ENCODE results near the gene CDCA4.

The CDCA4 gene

GRCh38 chr14:105007593-105008264, 13.2 kb downstream of the CDCA4 start:
- Histone ChIP-seq H3K27me3 (ENCODE audit: insufficient read depth, low read length) (no peaks in the 10 kb centered on the region), H3K4me1 (ENCODE audit: insufficient read depth, low read length, severe bottlenecking) (peaks cover 5% of the 10 kb centered on the region), H3K9me3 (ENCODE audit: low read length) (no peaks in the 10 kb centered on the region), H3K79me2 (ENCODE audit: insufficient read depth, low read length) (peaks cover 36% of the 10 kb centered on the region), H3K27ac (ENCODE audit: low read depth, low read length, poor library complexity, severe bottlenecking) (no peak overlapping the region), H2AFZ (ENCODE audit: low read length) (no peak overlapping the region), H3F3A (ENCODE audit: insufficient read depth, low read length) (no peaks in the 10 kb centered on the region), H3K4me3 (ENCODE audit: low read depth, low read length, poor library complexity, severe bottlenecking) (no peak overlapping the region), H3K4me2 (ENCODE audit: low read length) (no peak overlapping the region), H3K36me3 (ENCODE audit: insufficient read depth, low read length) (peaks cover 66% of the 10 kb centered on the region), H3K9me2 (ENCODE audit: low read depth, low read length) (no peaks in the 10 kb centered on the region), H4K20me1 (ENCODE audit: insufficient read depth, low read length) (no peaks in the 10 kb centered on the region), H3K9ac (ENCODE audit: low read length) (no peak overlapping the region)
- TF ChIP-seq CTCF (IDR thresholded peaks at IDR 0.05; ENCODE audit: low read length) (no peak), EZH2 (IDR thresholded peaks at IDR 0.05; ENCODE audit: borderline replicate concordance, low read length) (no peak)

GRCh38 chr14:105006831-105007592, 13.9 kb downstream of the CDCA4 start:
- no peaks in the 10 kb centered on the region for H4K20me1 ChIP-seq (ENCODE audit: insufficient read depth, low read length)
- no peak overlapping the region for H3K9ac ChIP-seq (ENCODE audit: low read length)
- no peak overlapping the region for H2AFZ ChIP-seq (ENCODE audit: low read length)
- H3F3A ChIP-seq (ENCODE audit: insufficient read depth, low read length), result no peaks in the 10 kb centered on the region
- H3K27ac ChIP-seq (ENCODE audit: low read depth, low read length, poor library complexity, severe bottlenecking), result no peak overlapping the region
- no peak overlapping the region for H3K4me2 ChIP-seq (ENCODE audit: low read length)
- H3K9me2 ChIP-seq (ENCODE audit: low read depth, low read length), result no peaks in the 10 kb centered on the region
- H3K27me3 ChIP-seq (ENCODE audit: insufficient read depth, low read length), result no peaks in the 10 kb centered on the region
- no peak overlapping the region for H3K4me3 ChIP-seq (ENCODE audit: low read depth, low read length, poor library complexity, severe bottlenecking)
- peaks cover 29% of the 10 kb centered on the region for H3K79me2 ChIP-seq (ENCODE audit: insufficient read depth, low read length)
- TF ChIP-seq CTCF (IDR thresholded peaks at IDR 0.05; ENCODE audit: low read length), result no peak
- TF ChIP-seq EZH2 (IDR thresholded peaks at IDR 0.05; ENCODE audit: borderline replicate concordance, low read length), result no peak
- no peaks in the 10 kb centered on the region for H3K9me3 ChIP-seq (ENCODE audit: low read length)
- H3K4me1 ChIP-seq (ENCODE audit: insufficient read depth, low read length, severe bottlenecking), result no peaks in the 10 kb centered on the region
- H3K36me3 ChIP-seq (ENCODE audit: insufficient read depth, low read length), result peaks cover 61% of the 10 kb centered on the region

- no peak for TF ChIP-seq EZH2 (IDR thresholded peaks at IDR 0.05; ENCODE audit: borderline replicate concordance, low read length)
- TF ChIP-seq CTCF (IDR thresholded peaks at IDR 0.05; ENCODE audit: low read length), result no peak
- Histone ChIP-seq H3K4me1 (ENCODE audit: insufficient read depth, low read length, severe bottlenecking) (no peaks in the 10 kb centered on the region), H3K4me3 (ENCODE audit: low read depth, low read length, poor library complexity, severe bottlenecking) (no peak overlapping the region), H3K9me2 (ENCODE audit: low read depth, low read length) (no peaks in the 10 kb centered on the region), H3F3A (ENCODE audit: insufficient read depth, low read length) (no peaks in the 10 kb centered on the region), H3K27me3 (ENCODE audit: insufficient read depth, low read length) (no peaks in the 10 kb centered on the region), H2AFZ (ENCODE audit: low read length) (no peak overlapping the region), H3K36me3 (ENCODE audit: insufficient read depth, low read length) (peaks cover 52% of the 10 kb centered on the region), H3K79me2 (ENCODE audit: insufficient read depth, low read length) (peaks cover 21% of the 10 kb centered on the region), H3K27ac (ENCODE audit: low read depth, low read length, poor library complexity, severe bottlenecking) (no peak overlapping the region), H3K9ac (ENCODE audit: low read length) (no peak overlapping the region), H3K4me2 (ENCODE audit: low read length) (no peak overlapping the region), H4K20me1 (ENCODE audit: insufficient read depth, low read length) (no peaks in the 10 kb centered on the region), H3K9me3 (ENCODE audit: low read length) (no peaks in the 10 kb centered on the region)
These were observed 14.7 kb downstream of the CDCA4 start for GRCh38 chr14:105005929-105006830.
